ENCODE results near the gene ATR.

Gene ATR

GRCh38 chr3:142595951-142596725 lies 17.6 kb upstream of the ATR start, which contains the start of gene PLS1 (continued):
- TF ChIP-seq CTCF (tag by site-specific recombination; IDR thresholded peaks at IDR 0.05) (peak; percentile 64), EGR2 (tag by site-specific recombination; IDR thresholded peaks at IDR 0.05; ENCODE audit: low read depth) (peak; percentile 78), ZNF341 (tag by site-specific recombination; IDR thresholded peaks at IDR 0.05; ENCODE audit: low read depth) (0 out of 2 replicates have a peak, but pooled peaks have one; percentile 26), KLF10 (tag by site-specific recombination; IDR thresholded peaks at IDR 0.05) (0 out of 2 replicates have a peak, but pooled peaks have one; percentile 34), ZNF324 (tag by site-specific recombination; IDR thresholded peaks at IDR 0.05) (peak; percentile 68), ZNF548 (tag by site-specific recombination; IDR thresholded peaks at IDR 0.05) (peak; percentile 30; the same call in 1 of the 2 replicates), ZBTB44 (tag by site-specific recombination; IDR thresholded peaks at IDR 0.05) (no peak), ZNF48 (tag by site-specific recombination; IDR thresholded peaks at IDR 0.05) (no peak), SP2 (tag by site-specific recombination; IDR thresholded peaks at IDR 0.05) (peak; percentile 50), ZNF19 (tag by site-specific recombination; IDR thresholded peaks at IDR 0.05; ENCODE audit: low read depth) (no peak), ZNF335 (tag by site-specific recombination; conservative IDR thresholded peaks at IDR 0.05) (peak; percentile 65), ZNF24 (tag by site-specific recombination; IDR thresholded peaks at IDR 0.05) (peak; percentile 18; the same call in 1 of the 2 replicates), KLF8 (tag by site-specific recombination; IDR thresholded peaks at IDR 0.05) (peak; percentile 70; the same call in 1 of the 2 replicates), PBX3 (CRISPR knock-in tag; IDR thresholded peaks at IDR 0.05) (0 out of 2 replicates have a peak, but pooled peaks have one; percentile 70), ZNF555 (tag by site-specific recombination; conservative IDR thresholded peaks at IDR 0.05) (no peak), ZEB2 (tag by site-specific recombination; IDR thresholded peaks at IDR 0.05) (peak; percentile 72), ZNF707 (tag by site-specific recombination; IDR thresholded peaks at IDR 0.05) (no peak), ZNF2 (tag by site-specific recombination; IDR thresholded peaks at IDR 0.05) (peak; percentile 63), KLF16 (tag by site-specific recombination; IDR thresholded peaks at IDR 0.05) (0 out of 2 replicates have a peak, but pooled peaks have one; percentile 41)
- TF ChIP-seq, protein P1, sequence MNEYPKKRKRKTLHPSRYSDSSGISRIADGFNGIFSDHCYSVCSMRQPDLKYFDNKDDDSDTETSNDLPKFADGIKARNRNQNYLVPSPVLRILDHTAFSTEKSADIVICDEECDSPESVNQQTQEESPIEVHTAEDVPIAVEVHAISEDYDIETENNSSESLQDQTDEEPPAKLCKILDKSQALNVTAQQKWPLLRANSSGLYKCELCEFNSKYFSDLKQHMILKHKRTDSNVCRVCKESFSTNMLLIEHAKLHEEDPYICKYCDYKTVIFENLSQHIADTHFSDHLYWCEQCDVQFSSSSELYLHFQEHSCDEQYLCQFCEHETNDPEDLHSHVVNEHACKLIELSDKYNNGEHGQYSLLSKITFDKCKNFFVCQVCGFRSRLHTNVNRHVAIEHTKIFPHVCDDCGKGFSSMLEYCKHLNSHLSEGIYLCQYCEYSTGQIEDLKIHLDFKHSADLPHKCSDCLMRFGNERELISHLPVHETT (tag by site-specific recombination; IDR thresholded peaks at IDR 0.05) = peak; percentile 36; the same call in 1 of the 2 replicates
- TF ChIP-seq, protein P2, sequence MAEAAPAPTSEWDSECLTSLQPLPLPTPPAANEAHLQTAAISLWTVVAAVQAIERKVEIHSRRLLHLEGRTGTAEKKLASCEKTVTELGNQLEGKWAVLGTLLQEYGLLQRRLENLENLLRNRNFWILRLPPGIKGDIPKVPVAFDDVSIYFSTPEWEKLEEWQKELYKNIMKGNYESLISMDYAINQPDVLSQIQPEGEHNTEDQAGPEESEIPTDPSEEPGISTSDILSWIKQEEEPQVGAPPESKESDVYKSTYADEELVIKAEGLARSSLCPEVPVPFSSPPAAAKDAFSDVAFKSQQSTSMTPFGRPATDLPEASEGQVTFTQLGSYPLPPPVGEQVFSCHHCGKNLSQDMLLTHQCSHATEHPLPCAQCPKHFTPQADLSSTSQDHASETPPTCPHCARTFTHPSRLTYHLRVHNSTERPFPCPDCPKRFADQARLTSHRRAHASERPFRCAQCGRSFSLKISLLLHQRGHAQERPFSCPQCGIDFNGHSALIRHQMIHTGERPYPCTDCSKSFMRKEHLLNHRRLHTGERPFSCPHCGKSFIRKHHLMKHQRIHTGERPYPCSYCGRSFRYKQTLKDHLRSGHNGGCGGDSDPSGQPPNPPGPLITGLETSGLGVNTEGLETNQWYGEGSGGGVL (tag by site-specific recombination; IDR thresholded peaks at IDR 0.05) = peak; percentile 24; the same call in 1 of the 2 replicates
- TF ChIP-seq, protein P3, sequence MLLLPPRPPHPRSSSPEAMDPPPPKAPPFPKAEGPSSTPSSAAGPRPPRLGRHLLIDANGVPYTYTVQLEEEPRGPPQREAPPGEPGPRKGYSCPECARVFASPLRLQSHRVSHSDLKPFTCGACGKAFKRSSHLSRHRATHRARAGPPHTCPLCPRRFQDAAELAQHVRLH (tag by site-specific recombination; IDR thresholded peaks at IDR 0.05) = peak; percentile 55; the same call in 1 of the 2 replicates
- TF ChIP-seq, protein P4, sequence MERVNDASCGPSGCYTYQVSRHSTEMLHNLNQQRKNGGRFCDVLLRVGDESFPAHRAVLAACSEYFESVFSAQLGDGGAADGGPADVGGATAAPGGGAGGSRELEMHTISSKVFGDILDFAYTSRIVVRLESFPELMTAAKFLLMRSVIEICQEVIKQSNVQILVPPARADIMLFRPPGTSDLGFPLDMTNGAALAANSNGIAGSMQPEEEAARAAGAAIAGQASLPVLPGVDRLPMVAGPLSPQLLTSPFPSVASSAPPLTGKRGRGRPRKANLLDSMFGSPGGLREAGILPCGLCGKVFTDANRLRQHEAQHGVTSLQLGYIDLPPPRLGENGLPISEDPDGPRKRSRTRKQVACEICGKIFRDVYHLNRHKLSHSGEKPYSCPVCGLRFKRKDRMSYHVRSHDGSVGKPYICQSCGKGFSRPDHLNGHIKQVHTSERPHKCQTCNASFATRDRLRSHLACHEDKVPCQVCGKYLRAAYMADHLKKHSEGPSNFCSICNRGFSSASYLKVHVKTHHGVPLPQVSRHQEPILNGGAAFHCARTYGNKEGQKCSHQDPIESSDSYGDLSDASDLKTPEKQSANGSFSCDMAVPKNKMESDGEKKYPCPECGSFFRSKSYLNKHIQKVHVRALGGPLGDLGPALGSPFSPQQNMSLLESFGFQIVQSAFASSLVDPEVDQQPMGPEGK (tag by site-specific recombination; IDR thresholded peaks at IDR 0.05) = peak; percentile 62
- TF ChIP-seq, protein P5, sequence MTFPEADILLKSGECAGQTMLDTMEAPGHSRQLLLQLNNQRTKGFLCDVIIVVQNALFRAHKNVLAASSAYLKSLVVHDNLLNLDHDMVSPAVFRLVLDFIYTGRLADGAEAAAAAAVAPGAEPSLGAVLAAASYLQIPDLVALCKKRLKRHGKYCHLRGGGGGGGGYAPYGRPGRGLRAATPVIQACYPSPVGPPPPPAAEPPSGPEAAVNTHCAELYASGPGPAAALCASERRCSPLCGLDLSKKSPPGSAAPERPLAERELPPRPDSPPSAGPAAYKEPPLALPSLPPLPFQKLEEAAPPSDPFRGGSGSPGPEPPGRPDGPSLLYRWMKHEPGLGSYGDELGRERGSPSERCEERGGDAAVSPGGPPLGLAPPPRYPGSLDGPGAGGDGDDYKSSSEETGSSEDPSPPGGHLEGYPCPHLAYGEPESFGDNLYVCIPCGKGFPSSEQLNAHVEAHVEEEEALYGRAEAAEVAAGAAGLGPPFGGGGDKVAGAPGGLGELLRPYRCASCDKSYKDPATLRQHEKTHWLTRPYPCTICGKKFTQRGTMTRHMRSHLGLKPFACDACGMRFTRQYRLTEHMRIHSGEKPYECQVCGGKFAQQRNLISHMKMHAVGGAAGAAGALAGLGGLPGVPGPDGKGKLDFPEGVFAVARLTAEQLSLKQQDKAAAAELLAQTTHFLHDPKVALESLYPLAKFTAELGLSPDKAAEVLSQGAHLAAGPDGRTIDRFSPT (tag by site-specific recombination; IDR thresholded peaks at IDR 0.05) = peak; percentile 91
- TF ChIP-seq, protein P6, sequence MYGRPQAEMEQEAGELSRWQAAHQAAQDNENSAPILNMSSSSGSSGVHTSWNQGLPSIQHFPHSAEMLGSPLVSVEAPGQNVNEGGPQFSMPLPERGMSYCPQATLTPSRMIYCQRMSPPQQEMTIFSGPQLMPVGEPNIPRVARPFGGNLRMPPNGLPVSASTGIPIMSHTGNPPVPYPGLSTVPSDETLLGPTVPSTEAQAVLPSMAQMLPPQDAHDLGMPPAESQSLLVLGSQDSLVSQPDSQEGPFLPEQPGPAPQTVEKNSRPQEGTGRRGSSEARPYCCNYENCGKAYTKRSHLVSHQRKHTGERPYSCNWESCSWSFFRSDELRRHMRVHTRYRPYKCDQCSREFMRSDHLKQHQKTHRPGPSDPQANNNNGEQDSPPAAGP (tag by site-specific recombination; IDR thresholded peaks at IDR 0.05) = peak; percentile 78

Data from HEK293 (cell line).